Tibial nerve (tissue), 4 donors: ENCODE measurements around the gene SLX9.

Experiments used
- CTCF ChIP-seq, 5 experiments: fragments of 200-600 bp in 3 of 5; fragments of 450-650 bp in 2 of 5; sonication (generic) in 3 of 5; IDR thresholded peaks; one replicate each; pipeline ENCODE4 v1.5.1; 2016 to 2019; ENCODE audit warnings: antibody characterized with exemption in 5 of 5, mild to moderate bottlenecking in 3 of 5, moderate library complexity in 2 of 5
- EP300 ChIP-seq, 2 donors: sonication (generic); formaldehyde crosslinking; IDR thresholded peaks; one replicate each; pipeline ENCODE4 v1.6.1; 2017; ENCODE audit warnings: antibody characterized with exemption in 2 of 2, mild to moderate bottlenecking in 1 of 2
- POLR2A ChIP-seq, 2 donors: fragments of 450-650 bp; IDR thresholded peaks; one replicate each; pipeline ENCODE4 v1.6.1; 2017; ENCODE audit warnings: antibody characterized with exemption in 2 of 2, mild to moderate bottlenecking in 2 of 2, moderate library complexity in 2 of 2

- TF ChIP-seq CTCF (IDR thresholded peaks at IDR 0.05) (no peak), POLR2A (IDR thresholded peaks at IDR 0.05) (no peak), EP300 (IDR thresholded peaks at IDR 0.05) (no peak)
Measured at GRCh38 chr21:44919111-44919912, 20.5 kb upstream of the SLX9 start.
